Skin epidermis (tissue), 12 donors: ENCODE results near the gene GLUL.
"Not testable (repeated sequence)": the region's sequence is repeated elsewhere in the genome, so short reads cannot be mapped to it uniquely, and the experiment has no call there.

Experiments used
- H3K27ac ChIP-seq, 21 experiments: fragments of 200-600 bp; sonication (generic) in 11 of 21; one replicate each; pipeline ENCODE4 v1.5.0; 2020; ENCODE audit warnings: mild to moderate bottlenecking in 3 of 21, inconsistent platforms in 2 of 21, moderate library complexity in 2 of 21
- H3K4me3 ChIP-seq, 7 experiments: fragments of 200-600 bp; sonication (generic) in 2 of 7; one replicate each; pipeline ENCODE4 v1.5.0; 2020; ENCODE audit warnings: inconsistent platforms in 2 of 7, mild to moderate bottlenecking in 2 of 7, moderate library complexity in 1 of 7

The GLUL gene

DNA sequence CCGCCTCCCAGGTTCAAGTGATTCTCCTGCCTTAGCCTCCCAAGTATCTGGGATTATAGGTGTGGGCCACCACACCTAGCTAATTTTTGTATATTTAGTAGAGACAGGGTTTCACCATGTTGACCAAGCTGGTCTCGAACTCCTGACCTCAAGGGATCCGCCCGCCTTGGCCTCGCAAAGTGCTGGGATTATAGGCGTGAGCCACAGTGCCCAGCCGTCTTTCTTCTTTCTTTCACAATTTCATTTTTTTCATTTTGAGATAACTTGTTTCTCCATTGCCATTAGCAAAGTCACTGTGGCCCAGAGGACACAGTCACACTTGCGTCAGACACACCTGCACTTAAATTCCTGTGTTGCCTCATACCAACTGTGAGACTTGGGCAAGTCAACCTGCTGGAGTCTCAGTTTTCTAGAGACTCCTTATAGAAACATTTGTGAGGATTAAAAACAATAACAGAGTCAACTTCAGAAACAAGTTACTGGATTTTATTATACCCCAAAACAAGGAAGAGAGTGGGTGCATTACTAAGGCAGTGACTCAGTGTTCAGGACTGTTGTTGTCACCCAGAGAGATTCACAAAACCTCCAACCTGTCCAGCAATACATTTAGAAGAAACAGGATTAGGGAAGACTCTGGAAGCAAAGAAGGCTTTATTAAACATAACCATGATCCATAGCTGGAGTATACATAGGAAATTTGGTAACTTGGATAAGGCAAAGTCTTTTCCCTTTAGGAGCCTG, 6.2 kb upstream of the GLUL start:
- no peak overlapping the region for H3K4me3 ChIP-seq
- H3K27ac ChIP-seq = peak overlapping the region in 6 of 21 experiments; percentile 1 to 65 (median 42)

DNA sequence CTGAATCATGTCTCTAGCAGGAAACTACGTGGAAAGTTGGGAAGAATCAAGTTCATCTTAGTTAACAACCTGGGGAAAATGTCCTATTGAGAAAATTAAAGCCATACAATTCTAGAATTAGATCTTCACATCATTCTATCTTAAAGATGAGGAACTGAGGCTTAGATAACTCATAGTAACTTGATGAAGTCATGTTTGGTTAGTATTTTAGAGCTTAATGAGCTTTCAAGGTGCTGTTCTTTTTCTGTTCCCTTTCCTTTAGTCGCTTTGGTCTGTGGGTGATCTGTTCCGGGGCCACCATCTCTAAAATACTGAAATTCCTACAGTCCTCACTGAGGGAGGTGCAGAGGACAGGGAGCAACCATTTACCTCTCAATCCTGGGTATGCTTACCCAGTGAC, 4.3 kb upstream of the GLUL start:
- H3K4me3 ChIP-seq = no peak overlapping the region

DNA sequence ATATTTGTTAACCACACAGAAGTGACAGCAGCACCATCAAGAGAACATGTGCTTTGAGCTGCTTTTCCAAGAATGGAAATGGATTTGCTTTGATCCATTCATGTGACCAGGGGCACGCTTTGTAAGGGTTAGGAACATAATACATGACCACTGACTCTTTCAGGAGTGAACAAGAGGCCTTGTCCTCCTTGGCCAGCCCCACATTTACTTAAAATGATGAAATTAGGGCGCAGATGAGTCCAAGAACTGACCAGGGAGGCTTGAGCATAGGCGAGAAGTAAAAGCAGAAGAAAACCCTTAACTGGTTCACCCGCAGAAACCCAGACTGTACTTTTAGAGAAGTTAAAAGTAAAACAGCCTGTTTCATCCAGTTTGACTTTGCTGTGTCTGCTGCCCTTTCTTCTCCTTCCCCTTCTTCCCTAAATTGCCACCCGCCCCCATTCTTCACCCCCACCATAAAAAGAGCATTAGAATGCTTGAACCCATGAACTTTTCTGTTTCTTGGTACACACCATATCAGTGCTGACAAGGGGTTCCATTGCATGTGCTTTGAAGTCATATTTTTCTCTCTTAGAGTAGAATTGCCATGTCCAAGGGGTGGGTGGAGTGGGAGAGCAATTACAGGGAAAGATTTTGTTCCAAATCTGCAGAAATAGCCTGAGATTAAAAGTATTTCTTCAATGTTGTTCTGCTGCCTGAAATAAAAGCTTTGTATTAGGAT, 2.6 kb upstream of the GLUL start:
- Histone ChIP-seq H3K4me3 (no peak overlapping the region), H3K27ac (peak overlapping the region in 6 of 21 experiments; percentile 5 to 48 (median 26))

More for the DNA sequence above, 4.3 kb upstream of the GLUL start:
- H3K27ac ChIP-seq = no peak overlapping the region

DNA sequence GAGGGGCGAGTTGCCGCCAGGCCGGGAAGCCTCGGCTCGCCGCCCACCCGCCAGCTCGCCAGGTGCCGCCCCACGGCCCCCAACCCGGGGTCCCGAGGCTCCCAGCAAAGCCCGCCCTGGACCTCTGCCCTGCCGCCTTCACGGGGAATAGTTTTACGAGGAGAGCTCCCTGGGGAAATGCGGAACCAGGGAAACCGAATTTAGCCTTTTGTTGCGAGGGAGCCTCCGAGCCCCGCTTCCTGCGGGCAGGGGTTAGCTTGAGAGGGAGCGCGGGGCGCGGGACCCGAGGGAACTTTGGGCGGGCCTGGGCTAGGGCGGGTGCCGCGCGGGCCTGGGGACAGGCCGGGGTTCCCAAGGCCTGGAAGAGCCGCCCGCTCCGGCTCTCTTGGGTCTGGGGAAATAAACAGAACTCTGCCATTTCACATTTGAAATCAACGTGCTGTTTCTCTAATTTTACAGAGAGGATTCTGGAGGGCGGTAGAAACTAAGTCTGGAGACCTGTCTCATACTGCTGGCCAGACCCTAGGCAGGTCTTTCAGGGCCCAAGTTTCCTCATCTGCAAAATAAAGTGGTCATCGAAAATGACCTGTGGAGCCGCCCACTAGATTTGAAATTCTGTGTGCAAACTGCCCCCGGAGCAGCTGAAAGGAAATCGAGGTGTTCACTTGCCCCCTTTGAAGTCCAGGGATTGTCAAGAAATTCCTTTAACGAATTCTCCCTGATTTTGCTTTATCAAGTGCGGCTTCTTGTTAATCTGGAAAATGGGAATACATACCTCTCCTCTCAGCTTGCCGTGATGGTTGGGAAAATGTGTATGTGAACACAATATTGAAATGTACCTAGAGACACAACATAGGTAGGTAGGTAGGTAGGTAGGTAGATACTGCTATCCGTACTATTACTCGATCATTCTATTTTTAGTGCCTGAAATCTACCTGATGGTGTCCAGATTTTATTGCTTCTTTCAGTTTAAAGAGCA, 749 bp upstream of the GLUL start:
- Histone ChIP-seq H3K4me3 (peak overlapping the region; percentile 48 to 90 (median 64)), H3K27ac (peak overlapping the region; percentile 72 to 99 (median 96))

DNA sequence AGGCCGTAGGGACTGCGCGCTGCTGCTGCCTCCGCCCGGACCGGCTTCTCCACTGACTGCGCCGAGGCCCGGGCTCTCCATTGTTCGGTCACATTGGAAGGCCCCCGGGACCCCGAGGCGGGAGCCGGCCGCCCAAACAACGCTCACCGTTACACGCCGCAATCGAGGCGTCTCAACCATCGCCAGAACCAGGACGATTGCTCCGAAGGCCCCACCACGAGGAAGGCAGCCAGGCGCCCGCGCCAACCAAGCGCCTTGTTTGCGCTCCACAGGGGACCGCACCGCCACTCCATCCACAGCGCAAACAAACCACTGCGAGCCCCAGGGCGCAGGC, 595 bp downstream of the GLUL start:
- peak overlapping the region; percentile 72 to 99 (median 96) for H3K27ac ChIP-seq
- peak overlapping the region; percentile 48 to 90 (median 64) for H3K4me3 ChIP-seq

DNA sequence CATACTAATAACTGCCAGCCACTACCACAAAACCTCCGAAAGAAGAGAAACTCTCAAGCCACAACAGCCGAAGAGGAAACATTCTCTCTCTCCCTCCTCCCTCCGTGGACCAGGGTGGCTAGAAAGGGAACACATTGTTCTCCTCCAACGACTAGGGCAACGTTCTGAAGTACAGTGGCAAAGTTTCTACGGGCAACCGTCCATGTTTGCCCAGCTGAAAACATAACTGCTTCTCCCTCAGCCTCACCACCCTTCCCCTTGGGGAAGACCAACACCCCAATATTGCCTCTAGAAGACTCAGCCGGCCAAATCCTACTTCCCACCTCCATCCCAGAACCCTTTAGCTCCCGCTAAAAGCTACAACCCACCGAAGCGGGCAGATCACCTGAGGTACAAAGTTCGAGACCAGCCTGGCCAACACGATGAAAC, 2.0 kb downstream of the GLUL start:
- H3K27ac ChIP-seq = peak overlapping the region; percentile 37 to 99 (median 96)
- peak overlapping the region; percentile 48 to 90 (median 64) for H3K4me3 ChIP-seq

DNA sequence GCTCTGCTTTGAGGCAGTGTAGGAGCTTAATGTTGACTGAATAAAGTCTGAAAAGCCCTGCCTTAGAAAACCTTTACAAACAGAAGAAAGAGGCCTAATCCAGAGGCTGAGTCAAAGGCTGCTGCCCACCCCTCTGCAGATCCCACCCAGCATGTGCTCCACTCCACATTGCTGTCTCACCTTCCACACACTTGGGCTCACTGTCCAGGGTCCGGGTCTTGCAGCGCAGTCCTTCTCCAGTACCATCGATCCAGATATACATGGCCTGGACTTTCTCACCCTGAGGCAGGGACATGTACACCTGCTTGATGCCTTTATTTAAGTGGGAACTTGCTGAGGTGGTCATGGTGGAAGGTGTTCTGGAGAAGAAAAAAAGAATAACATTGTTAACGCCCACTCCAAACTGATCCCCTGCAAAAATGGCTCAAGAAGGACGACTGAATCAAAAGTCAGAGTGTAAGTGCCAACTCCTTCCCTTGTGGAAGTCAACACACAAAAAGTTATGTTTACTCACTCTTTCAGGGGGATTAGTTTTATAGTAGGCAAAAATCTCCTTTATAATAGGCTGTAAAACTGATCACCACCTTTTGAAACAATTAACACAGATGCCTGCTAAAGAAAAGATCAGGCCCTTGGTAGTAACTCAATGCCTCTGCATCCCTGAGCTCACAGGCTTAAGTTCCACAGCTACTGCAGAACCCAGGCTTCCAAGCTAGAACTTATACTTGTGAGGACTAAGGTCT, 3.0 kb downstream of the GLUL start:
- Histone ChIP-seq H3K27ac (peak overlapping the region in 10 of 21 experiments; percentile 90 to 99 (median 96)), H3K4me3 (peak overlapping the region in 6 of 7 experiments; percentile 48 to 90 (median 66))

DNA sequence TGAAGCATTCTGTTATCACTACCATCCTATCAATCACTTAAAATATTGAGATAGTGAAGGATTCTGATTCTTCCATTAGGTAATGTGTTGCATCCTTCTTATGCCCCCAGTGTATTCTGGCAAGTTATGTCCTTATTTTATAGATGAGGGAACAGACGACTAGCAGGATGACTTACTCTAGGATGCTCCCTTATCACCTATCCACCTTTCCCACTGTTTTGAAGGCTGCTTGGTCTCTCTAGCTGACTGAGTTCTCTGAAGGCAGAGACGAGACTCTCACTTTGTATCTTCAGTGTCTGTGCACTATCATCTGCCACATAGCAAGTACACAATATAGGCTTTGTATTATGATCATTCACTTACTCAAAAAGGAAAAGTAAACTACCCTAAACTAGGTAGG, 4.0 kb downstream of the GLUL start:
- Histone ChIP-seq H3K4me3 (no peak overlapping the region), H3K27ac (no peak overlapping the region)

DNA sequence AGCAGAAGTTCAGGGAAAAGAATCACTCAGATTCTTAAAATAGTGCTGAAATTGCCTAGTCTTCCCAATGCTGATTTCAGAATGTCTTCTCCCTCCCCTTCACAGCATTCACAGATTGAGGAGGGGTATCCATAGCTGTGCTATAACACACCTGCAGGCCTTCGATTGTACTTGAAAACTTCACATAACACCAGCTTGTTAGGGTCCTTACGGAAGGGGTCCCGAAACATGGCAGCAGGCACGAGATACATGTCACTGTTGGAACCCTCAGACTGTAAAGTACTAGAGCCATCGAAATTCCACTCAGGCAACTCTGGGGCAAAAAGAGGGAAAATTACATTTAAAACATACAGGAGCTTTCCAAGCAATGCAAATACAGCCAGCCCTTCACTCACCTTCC, 4.6 kb downstream of the GLUL start:
- H3K27ac ChIP-seq = no peak overlapping the region
- H3K4me3 ChIP-seq = no peak overlapping the region

DNA sequence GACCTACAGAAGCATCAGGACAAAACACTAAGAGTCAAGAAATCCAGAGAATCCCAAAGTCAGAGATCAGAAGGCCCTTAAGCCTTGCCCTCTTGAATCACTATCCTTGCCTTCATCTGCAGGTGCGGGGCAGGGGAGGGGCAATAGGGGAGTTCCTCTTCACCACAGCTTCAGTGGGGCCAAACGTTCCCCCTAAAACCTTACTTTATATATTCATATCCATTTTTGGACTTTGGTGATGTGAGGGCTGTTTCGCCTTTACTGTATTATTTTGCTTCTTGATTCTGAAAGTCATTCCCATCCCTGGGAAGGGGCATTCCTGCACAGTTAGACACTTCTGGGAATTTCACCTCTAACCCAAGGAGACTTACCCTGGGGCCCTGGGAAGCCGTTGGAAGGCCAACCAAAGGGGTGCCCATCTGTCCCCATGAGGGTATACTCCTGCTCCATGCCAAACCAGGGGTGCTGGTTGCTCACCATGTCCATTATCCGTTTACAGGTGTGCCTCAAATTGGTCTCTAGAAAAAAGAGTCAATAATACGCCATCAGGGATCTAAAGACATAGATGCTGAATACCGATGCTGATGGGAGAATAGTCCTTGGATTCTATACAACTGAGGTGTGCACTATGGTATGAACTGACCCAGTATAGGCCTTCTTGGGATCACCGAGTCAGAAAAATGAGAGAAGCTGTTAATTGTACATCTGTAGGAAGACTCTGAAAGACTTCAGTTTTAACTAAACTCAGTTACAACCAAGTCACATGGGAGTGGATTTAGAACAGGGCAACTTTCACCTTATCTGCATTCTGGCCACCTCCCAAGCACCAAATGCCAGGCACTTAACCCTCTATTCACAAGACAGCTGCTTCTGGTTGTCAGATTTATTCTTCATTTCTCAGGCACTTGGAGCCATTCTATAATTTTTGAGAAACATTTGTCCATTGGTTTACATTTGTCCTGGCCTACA, 5.4 kb downstream of the GLUL start:
- peak overlapping the region in 2 of 21 experiments; percentile 1 to 17 for H3K27ac ChIP-seq

DNA sequence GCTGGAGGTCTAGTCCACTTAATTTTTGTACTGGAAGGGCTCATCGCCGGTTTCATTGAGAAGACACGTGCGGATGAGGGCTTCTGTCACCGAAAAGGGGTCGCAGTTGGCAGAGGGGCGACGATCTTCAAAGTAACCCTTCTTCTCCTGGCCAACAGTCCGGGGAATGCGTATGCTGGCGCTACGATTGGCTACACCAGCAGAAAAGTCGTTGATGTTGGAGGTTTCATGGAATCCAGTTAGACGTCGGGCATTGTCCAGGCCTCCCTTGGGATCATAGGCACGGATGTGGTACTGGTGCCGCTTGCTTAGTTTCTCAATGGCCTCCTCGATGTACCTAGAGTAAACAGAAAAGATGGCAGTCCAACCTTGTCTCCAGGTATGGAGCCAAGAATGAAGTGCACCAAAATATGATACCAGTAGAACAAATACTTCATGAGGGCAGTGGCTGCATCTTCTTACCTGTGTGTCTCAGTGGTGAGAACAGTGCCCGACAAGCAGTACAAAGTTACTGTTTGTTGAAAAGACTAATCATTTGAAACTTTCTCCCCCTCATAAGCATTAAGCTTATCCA, 7.1 kb downstream of the GLUL start:
- no peak overlapping the region for H3K4me3 ChIP-seq
- H3K27ac ChIP-seq = no peak overlapping the region

More for the DNA sequence above, 5.4 kb downstream of the GLUL start:
- H3K4me3 ChIP-seq = no peak overlapping the region

DNA sequence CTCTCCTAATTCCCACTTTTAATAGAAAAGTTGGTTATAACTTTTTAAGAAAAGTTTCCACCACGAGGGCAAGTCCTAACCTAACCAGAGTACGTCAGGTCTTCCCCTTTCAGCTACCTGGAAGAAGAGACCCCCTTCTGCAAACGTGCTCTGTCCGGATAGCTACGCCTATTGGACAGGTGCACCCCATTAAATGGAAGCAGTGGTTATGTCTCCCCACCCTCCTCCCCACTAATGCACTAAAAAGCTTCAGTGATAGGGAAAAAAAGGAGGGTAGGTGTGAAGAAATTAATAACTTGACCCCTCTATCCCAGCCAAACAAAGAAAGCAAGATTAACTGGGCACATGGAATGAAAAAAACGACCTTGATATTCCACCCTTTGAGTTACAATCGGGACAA, 7.7 kb downstream of the GLUL start:
- no peak overlapping the region for H3K27ac ChIP-seq
- no peak overlapping the region for H3K4me3 ChIP-seq

DNA sequence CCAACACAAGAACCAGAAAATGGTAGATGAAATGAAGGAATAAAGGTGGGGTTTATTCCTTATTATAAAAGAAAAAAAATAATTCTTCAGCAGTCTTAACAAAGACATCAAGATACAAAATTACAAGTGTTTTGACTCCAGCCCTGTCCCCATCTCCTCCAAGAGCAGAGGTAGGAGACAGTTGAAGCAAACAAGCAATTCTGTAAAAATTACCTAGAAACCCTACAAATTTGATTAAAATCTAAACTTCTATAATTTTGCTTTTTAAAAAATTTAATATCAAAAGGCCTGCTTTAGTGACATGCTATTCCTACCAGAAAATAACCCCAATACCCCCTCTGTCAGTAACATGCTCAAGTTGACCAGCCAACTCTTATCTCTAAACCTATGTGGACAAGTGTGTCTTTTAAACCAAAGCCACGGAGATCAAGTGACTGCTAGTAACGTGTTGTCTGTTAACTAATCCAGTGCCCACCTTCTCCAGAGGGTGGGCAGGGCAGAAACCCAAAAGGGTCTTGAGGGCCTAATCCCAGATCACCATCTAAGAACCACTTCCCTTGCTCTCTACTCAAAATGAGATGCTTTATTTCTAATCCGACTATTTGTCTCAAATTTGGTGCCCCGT, 8.4 kb downstream of the GLUL start:
- no peak overlapping the region for H3K27ac ChIP-seq

DNA sequence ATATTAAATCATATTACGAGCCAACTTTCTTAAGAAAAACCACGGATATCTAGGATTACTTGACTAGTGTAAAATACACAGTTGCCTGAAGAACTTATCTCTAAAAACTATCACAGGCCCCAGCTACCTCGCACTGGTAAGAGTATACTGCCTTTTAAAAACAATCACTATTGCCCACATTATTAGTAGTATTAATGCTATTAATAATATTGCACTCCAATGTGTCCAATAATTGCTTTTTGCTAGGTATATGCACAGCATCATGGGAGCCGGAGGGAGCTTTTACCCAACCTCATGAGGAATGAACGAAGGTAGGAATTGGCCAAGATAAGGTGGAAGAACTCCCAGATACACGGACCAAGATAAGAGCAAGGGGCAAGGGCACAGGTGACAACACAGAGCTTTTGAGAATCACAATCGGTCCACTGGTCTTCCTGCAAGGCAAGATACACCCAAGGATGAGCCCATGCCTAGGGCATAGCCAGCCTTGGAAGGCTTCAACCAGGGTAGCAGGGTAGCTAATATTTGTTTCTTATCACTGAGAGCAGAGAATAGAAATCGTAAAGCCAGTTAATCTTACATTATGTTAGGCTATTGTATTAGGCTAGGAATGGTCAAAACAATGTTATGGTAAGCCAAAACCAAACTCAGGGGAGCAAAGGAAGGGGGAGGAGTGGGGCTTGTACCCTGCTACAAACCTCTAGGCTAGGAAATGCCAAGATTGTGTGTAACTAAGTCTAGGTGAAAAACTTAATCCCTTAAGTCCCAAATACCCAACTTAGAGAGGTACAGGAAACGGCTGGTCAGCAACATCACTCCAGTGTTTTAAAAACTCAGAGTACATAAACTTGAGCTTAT, 9.4 kb downstream of the GLUL start:
- Histone ChIP-seq H3K27ac (peak overlapping the region in 1 of 21 experiments; percentile 20), H3K4me3 (no peak overlapping the region)

More for the DNA sequence above, 8.4 kb downstream of the GLUL start:
- no peak overlapping the region for H3K4me3 ChIP-seq

DNA sequence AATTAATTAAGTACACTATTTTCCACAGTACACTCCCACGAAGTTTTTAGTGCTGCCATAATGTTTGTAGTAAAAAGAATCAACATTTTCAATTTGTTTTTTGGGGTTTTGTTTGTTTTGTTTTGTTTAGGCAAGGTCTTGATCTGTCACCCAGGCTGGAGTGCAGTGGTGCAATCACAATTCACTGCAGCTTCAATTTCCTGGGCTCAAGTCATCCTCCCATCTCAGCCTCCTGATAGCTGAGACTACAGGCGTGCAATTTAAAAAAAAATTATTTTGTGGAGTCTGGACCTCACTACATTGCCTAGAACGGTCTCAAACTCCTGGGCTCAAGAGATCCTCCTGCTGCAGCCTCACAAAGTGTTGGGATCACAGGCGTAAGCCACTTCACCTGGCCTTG, 11.4 kb downstream of the GLUL start:
- H3K27ac ChIP-seq = peak overlapping the region in 1 of 21 experiments; percentile 49
- no peak overlapping the region for H3K4me3 ChIP-seq

DNA sequence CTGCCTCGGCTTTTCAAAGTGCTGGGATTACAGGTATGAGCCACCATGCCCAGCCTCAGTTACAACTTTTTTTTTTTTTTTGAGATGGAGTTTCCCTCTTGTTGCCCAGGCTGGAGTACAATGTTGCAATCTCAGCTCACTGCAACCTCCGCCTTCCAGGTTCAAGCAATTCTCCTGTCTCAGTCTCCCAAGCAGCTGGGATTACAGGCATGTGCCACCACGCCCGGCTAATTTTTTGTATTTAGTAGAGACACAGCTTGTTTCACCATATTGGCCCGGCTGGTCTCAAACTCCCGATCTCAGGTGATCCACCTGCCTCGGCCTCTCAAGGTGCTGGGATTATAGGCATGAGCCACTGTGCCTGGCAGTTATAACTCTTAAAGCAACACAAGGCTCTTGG, 11.8 kb downstream of the GLUL start:
- H3K4me3 ChIP-seq, H3K27ac ChIP-seq: not testable (repeated sequence)
